ENCODE measurements around the gene PCDH1. TPM values are rescaled to one million over a fixed set of nuclear protein-coding genes. Genes with fewer than 3 reads are reported as not detected.

PCDH1 gene
- total and polyA plus RNA-seq, 2 of the 13 experiments (the other 11 are each of a cell fraction or from before 2014, with no cell fraction given), result 0.11 to 0.83 TPM

- TF ChIP-seq ZNF770 (CRISPR knock-in tag; IDR thresholded peaks at IDR 0.05), result no peak
- no peak for TF ChIP-seq ESRRA (CRISPR knock-in tag; IDR thresholded peaks at IDR 0.05; ENCODE audit: low read depth)
- no peak for TF ChIP-seq MNT (IDR thresholded peaks at IDR 0.05)
These were observed 28.6 kb downstream of the PCDH1 start (continued) for GRCh38 chr5:141849415-141850243.

- in situ Hi-C loops (cut with HindIII; ENCODE audit: extremely low pct_ligation_motif_present, low pct_unique_long_range_greater_than_20kb), result no loop called here
- 24% methylated on average over 6 of the region's 19 CpGs for WGBS (ENCODE audit: low lambda C conversion rate)
- no peaks in the 10 kb centered on the region for H3K36me3 ChIP-seq (replicated peaks in 1 of 2; ENCODE audit: control insufficient read depth in 1 of 2, insufficient read depth in 2 of 2, low read length in 2 of 2)
- peaks cover 0 to 18% of the 10 kb centered on the region in 2 experiments; a peak in 1 of 5 replicates for H3K27me3 ChIP-seq (ENCODE audit: control insufficient read depth in 1 of 2, insufficient read depth in 2 of 2, low read length in 2 of 2)
- ATAC-seq (peak; percentile 24), FAIRE-seq (no peak), DNase-seq (ENCODE audit: low spot score) (peak; percentile 71)
- no peaks in the 10 kb centered on the region for H3K79me2 ChIP-seq (ENCODE audit: insufficient read depth, low read length)
- intact Hi-C loops (cut with micrococcal nuclease; ENCODE audit: unreplicated experiment), result no loop called here
- H2AFZ ChIP-seq (ENCODE audit: low read length), result no peak overlapping the region
- BruUV-seq (replicated peaks), result no TSS peak
- CTCF ChIA-PET (ENCODE audit: low intra/inter-chr PET ratio, low total read pairs), result no interaction called here
- H3K4me1 ChIP-seq (ENCODE audit: insufficient read depth, low read length), result peaks cover 30% of the 10 kb centered on the region
- POLR2A ChIA-PET, result interaction anchor here (1.1 kb wide), 1 partner anchor 120 kb away, joined by 5 read pairs; the partner anchor contains the start of gene RNF14
- peak overlapping the region; percentile 99 for H3K4me2 ChIP-seq (ENCODE audit: low read depth, low read length)
- H3K9ac ChIP-seq (ENCODE audit: insufficient read depth, low read depth, low read length), result peak overlapping the region; percentile 8; the same call in 1 of the 2 replicates
- H3K9me3 ChIP-seq (ENCODE audit: low read length), result no peaks in the 10 kb centered on the region
- H4K20me1 ChIP-seq (ENCODE audit: insufficient read depth, low read length), result no peaks in the 10 kb centered on the region
- peak overlapping the region; percentile 65 to 83 (median 67); a peak in 5 of 6 replicates for H3K4me3 ChIP-seq (replicated peaks in 1 of 3; ENCODE audit: insufficient read depth in 1 of 3, low read depth in 2 of 3, low read length in 3 of 3)
- no peak overlapping the region for H3K27ac ChIP-seq (ENCODE audit: extremely low read length, insufficient read depth, low read length)
- peak; percentile 48; the same call in 1 of the 2 replicates for TF ChIP-seq MED1 (CRISPR knock-in tag; IDR thresholded peaks at IDR 0.05)
- TF ChIP-seq JUND (CRISPR knock-in tag; IDR thresholded peaks at IDR 0.05), result no peak
- peak; percentile 93 for TF ChIP-seq ZBTB26 (CRISPR knock-in tag; IDR thresholded peaks at IDR 0.05; ENCODE audit: borderline replicate concordance)
- TF ChIP-seq SAP130 (CRISPR knock-in tag; IDR thresholded peaks at IDR 0.05; ENCODE audit: low read depth), result peak; percentile 60
- no peak for TF ChIP-seq CREM (IDR thresholded peaks at IDR 0.05)
- TF ChIP-seq CREM (CRISPR knock-in tag; IDR thresholded peaks at IDR 0.05), result no peak
- peak; percentile 34; the same call in 1 of the 2 replicates for TF ChIP-seq ATF3 (CRISPR knock-in tag; IDR thresholded peaks at IDR 0.05)
- 0 out of 2 replicates have a peak, but pooled peaks have one; percentile 29 for TF ChIP-seq THAP11 (CRISPR knock-in tag; IDR thresholded peaks at IDR 0.05)
- peak; percentile 56; the same call in 1 of the 2 replicates for TF ChIP-seq ELF3 (CRISPR knock-in tag; IDR thresholded peaks at IDR 0.05)
- TF ChIP-seq LCORL (IDR thresholded peaks at IDR 0.05), result no peak
- TF ChIP-seq LCORL (CRISPR knock-in tag; IDR thresholded peaks at IDR 0.05), result peak; percentile 51
- peak; percentile 28; the same call in 1 of the 2 replicates for TF ChIP-seq RXRB (CRISPR knock-in tag; IDR thresholded peaks at IDR 0.05; ENCODE audit: borderline replicate concordance)
These were observed 29.3 kb downstream of the PCDH1 start for GRCh38 chr5:141848744-141849414.
